HG03571 (cell line): ENCODE measurements around the gene MYCN.
"Not testable (repeated sequence)": the region's sequence is repeated elsewhere in the genome, so short reads cannot be mapped to it uniquely, and the experiment has no call there.

Experiments used
- ATAC-seq: cut with Tn5 transposase; IDR thresholded peaks from one replicate; pipeline ENCODE4 v1.9.1; 2021; ENCODE audit not compliant: unreplicated experiment

The MYCN gene

DNA sequence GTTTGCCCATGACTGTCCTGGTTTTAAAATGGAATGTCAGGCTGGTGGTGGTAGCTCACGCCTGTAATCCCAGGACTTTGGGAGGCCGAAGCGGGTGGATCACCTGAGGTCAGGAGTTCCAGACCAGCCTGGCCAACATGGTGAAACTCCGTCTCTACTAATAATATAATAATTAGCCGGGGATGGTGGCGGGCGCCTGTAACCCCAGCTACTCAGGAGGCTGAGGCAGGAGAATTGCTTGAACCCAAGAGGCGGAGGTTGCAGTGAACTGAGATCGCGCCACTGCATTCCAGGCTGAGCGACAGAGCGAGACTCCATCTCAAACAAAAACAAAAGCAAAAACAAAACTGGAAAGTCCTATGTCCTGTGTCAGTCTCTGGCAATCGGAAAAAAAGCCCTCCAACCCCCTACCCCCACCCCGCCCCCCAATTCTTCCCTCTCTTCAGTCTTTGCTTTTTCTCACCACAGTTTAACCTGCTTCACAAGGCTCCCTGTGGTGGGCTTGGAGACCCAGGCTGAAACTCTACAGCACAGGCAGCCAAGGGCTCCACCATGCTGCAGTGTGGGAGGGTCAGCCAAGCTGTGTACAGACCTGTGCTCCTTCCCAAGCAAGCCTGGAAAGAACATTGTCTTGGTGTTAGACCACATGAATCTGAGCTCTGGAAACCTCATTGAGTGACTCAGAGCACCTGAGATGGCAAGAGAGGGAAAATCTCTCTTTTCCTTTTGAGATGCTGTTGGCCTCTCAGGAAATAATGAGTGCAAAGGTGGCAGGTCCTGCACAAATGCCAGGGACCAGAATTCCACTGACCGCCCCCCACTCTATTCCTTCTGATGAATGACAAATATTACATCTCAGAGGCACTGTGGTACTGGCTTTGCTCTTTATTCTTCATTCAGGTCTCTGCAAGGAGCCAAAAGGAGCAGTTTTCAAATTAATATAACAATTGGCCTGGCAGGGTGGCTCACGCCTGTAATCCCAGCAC, 16.7 kb downstream of the MYCN start:
- ATAC-seq, result no peak

- no peak for ATAC-seq
Measured at GRCh38 chr2:15957881-15958713, 17.7 kb downstream of the MYCN start.

GRCh38 chr2:15959331-15960153, 19.2 kb downstream of the MYCN start:
- ATAC-seq, result no peak

- ATAC-seq, result not testable (repeated sequence)
Measured at GRCh38 chr2:15960154-15960520, 19.8 kb downstream of the MYCN start.

GRCh38 chr2:15963109-15963976, 23.0 kb downstream of the MYCN start:
- not testable (repeated sequence) for ATAC-seq

DNA sequence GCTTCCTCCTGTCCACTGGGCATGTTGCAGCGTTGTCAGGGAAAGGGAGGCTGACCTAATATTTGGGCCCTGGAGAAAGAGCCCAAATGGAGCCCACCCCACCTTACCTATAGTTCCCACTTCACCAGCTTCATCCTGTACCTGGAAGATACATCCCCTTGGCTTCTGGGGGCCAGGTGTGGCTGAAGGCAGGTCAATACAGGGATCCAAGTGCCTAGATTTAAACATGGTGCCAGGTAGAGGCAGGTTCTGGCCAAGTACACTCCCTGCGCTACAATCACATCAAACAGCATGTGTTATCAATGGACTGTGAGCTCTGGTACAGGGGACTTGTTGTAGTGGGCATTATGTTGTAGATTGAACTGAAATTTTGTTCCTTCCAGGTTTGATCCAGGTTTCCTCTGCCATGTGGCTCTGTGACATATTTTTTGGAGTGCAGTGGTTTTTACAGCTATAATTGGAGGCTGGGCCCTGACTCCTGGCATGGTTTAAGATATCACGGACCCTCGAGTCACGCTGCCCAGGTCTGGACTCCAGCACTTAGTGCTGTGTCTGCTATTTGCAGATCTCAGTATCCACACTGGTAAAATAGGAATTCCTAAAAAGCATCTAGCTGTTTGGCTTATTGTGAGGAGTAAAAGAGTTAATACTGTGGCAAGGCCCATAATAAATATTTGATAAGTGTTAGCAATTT, 23.8 kb downstream of the MYCN start:
- ATAC-seq, result no peak

DNA sequence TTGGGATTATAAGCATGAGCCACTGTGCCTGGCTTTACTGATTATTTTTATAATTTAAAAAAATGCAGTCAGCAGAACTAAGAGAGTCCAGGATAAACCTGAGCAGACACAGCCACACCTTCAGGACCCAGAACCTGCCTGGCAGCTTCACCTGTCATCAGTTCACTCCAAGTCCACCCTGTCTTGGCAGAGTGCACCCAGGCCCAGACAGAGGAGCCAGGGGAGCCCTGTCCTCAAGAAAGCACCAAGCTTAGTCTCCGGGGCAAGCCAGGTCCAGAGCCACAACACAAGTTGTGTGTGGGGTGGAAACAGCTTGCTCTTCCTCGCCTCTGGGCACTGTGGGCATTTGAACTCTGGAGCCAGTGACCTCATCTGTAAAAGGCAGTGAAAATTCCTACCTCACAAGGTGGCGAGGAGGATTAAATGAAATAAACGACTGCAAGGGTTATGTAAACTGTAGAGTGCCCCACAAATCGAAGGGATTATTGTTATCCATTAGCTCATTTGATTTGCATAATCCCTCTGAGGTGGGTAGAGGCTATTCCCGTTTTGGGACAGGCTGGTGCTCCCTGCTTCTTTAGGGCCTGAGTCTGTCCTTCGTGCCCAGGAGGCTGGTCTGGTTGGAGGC, 24.7 kb downstream of the MYCN start:
- no peak for ATAC-seq

GRCh38 chr2:15965564-15966019, 25.2 kb downstream of the MYCN start:
- no peak for ATAC-seq

- ATAC-seq, result no peak
Measured at GRCh38 chr2:15967415-15968279, 27.3 kb downstream of the MYCN start.

- no peak for ATAC-seq
Measured at GRCh38 chr2:15968280-15969178, 28.2 kb downstream of the MYCN start.

DNA sequence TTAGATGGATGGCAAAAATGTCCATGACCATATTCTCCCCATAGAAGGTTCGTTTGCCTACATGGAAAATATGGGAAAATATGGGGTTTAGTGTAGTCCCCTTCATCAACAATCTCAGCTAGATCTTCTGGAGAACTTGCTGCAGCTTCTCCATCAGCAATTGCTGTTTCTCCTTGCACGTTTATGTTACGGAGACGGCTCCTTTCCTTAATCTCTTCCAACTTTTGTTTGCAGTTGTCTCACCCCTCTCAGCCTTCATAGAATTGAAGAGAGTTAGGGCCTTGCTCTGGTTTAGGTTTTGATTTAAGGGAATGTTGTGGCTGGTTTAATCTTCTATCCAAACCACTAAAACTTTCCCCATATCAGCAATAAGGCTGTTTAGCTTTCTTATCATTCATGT, 28.9 kb downstream of the MYCN start:
- no peak for ATAC-seq

GRCh38 chr2:15970701-15971100, 30.4 kb downstream of the MYCN start:
- ATAC-seq, result no peak

- no peak for ATAC-seq
Measured at GRCh38 chr2:15971351-15971750, 31.0 kb downstream of the MYCN start.

- ATAC-seq, result no peak
Measured at GRCh38 chr2:15971831-15972522, 31.6 kb downstream of the MYCN start.

GRCh38 chr2:15973481-15974401, 33.4 kb downstream of the MYCN start:
- no peak for ATAC-seq
